HFF-Myc (cell line): ENCODE data around the gene MEF2C.

Source experiments
- DNase-seq: peaks from one replicate; pipeline ENCODE4 v3.0.0-alpha.2; 2011; ENCODE audit warnings: low read depth; ENCODE audit errors: extremely low read depth
- H3K4me3 ChIP-seq: replicated peaks from 2 replicates; pipeline ENCODE4 v1.5.1; 2011; ENCODE audit warnings: low read depth, mild to moderate bottlenecking, control low read depth, low read length
- TF ChIP-seq, protein P1 (sequence below): IDR thresholded peaks from 2 replicates; pipeline ENCODE4 v1.5.1; 2012; ENCODE audit warnings: mild to moderate bottlenecking, low read depth, low read length, control low read depth; ENCODE audit errors: missing control alignments

Gene MEF2C

DNA sequence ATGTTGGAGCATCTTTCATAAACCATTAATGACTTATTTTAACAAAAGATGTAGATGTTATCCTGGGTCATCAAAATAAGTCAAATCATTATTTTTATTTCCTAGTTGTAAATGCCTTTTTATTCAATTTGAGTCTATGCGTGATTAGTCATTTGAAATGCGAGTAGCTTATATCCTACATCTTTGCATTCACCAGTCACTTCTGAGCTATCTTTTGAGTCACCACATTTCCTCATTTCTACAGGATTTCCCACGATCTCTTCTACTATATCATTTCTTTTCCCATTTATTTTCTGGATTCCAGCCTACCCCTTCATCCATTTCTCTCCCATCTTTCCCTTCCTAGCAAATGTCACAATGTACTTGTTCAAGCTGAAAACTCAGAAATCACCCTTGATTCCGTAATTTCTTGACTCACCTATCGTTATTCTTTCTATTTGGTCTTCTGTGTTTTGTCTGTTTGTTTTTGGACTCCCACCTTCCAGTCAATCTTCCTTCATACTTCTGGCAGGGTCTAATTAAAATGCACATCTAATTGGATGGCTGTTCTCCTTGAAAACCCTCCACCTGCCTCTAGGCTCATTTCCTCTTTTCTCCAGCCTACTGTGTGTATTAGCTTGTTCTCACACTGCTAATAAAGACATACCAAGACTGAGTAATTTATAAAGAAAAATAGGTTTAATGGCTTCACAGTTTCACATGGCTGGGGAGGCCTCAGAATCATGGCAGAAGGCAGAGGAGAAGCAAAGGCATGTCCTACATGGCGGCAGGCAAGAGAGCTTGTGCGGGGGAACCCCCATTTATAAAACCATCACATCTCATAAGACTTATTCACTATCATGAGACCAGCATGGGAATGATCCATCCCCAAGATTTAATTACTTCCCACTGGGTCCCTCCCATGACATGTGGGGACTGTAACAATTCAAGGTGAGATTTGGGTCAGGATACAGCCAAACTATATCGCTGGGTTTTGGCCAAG, 112.4 kb downstream of the MEF2C start:
- DNase-seq, result no peak
- TF ChIP-seq, protein P1, sequence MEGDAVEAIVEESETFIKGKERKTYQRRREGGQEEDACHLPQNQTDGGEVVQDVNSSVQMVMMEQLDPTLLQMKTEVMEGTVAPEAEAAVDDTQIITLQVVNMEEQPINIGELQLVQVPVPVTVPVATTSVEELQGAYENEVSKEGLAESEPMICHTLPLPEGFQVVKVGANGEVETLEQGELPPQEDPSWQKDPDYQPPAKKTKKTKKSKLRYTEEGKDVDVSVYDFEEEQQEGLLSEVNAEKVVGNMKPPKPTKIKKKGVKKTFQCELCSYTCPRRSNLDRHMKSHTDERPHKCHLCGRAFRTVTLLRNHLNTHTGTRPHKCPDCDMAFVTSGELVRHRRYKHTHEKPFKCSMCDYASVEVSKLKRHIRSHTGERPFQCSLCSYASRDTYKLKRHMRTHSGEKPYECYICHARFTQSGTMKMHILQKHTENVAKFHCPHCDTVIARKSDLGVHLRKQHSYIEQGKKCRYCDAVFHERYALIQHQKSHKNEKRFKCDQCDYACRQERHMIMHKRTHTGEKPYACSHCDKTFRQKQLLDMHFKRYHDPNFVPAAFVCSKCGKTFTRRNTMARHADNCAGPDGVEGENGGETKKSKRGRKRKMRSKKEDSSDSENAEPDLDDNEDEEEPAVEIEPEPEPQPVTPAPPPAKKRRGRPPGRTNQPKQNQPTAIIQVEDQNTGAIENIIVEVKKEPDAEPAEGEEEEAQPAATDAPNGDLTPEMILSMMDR, result no peak
- no peak overlapping the region for H3K4me3 ChIP-seq

DNA sequence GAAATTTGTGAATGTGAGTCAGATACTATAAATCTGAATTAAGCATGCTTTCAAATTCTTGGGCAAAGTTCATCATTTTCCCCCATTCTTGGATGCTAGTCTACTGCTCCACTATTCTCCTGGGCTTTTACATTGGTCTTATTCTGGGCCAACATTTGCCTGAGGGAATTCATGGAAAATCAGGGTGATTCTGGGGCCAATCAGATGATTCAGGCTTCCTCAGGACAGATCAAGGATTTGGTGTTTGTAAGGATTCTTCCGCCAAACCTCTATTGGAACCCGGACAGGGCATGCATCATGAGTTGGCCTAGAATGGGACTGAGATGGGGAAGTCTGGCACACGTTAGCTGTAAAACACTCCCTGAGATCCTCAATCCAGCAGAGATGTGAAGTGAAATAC, 113.8 kb downstream of the MEF2C start:
- no peak for DNase-seq
- TF ChIP-seq, protein P1, result no peak
- H3K4me3 ChIP-seq, result no peak overlapping the region

DNA sequence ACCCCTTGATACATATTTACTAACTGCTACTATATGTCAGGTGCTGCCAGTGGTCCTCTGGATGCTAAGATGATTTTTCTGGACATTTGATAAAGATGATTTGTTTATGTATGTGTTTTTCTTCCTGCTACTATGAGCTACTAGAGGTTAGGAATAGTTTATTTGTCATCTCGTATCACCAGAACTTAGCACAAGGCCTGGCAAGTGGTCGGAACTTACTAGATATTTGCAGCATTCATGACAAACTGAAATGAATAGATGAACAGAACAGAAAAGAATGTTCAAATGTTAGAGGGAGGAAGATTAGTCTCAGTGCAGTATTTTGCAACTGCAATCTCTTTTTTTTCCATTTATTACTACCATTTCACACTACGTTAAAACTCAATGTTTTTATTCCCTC, 114.6 kb downstream of the MEF2C start:
- DNase-seq, result no peak
- TF ChIP-seq, protein P1, result no peak

DNA sequence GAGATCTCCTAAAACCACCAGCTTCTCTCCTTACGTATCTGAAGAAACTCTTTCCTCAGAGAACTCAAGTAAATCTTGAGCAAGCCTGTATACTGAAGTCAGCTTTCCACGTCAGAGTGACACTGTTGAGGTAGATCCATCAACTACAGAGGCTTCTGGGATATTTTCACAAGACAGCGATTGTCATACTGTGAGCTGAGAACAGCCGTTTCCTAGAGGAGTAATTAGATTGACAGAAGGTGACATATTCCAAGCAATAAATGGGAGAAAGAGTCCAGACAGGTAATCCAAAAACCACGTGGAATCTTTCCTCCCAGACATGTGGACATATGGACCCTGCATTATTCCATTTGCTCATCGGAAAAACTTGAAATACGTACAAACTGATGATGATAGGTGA, 117.2 kb downstream of the MEF2C start:
- DNase-seq, result no peak
- TF ChIP-seq, protein P1, result no peak

More for the DNA sequence above, 114.6 kb downstream of the MEF2C start:
- H3K4me3 ChIP-seq, result no peak overlapping the region

DNA sequence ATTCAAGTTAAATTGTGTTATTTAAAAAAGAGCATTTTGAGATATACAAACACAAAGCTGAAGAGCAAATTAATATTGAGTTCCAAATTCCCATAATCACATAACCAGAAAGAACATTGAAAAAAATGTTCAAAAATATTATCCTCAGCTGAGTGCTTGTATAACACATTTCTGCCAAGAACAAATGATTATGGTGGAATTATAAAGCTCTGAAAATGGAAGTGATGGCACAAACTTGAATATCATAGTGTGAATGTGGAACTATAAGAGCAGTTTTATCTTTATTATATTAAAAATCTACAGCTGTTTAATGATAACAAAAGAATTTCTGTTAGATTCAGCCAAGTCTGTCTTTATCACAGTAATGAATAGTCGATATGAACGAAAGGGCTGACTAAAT, 117.8 kb downstream of the MEF2C start:
- no peak overlapping the region for H3K4me3 ChIP-seq
- TF ChIP-seq, protein P1, result no peak
- no peak for DNase-seq

More for the DNA sequence above, 117.2 kb downstream of the MEF2C start:
- H3K4me3 ChIP-seq, result no peak overlapping the region

DNA sequence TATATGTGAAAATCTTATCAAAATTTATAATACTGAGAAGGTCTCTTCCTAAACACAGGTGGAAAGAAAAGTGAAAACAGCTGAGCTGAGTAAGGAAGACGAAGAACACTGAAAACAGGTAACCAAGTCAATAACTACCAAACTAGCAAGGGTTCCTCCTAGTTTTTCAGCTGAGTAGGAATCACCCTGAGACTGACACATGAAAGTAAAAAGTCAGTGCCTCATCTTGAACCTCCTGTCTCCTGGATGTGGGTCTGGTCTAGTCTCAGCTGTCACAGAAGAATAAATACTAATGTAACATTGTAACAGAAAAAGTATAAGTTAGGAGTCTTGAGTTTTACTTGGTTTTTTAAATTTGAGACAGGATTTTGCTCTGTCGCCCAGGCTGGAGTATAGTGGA, 121.0 kb downstream of the MEF2C start:
- no peak overlapping the region for H3K4me3 ChIP-seq
- DNase-seq, result no peak
- TF ChIP-seq, protein P1, result no peak
